NOMO-1 (cell line): Measurements from ENCODE around the gene WRNIP1.

ENCODE experiments used
- DNase-seq, 2 experiments: peaks; one replicate each; lab custom pipeline; 2025; ENCODE audit not compliant: unreplicated experiment in 2 of 2; lab: John Stamatoyannopoulos, UW

The WRNIP1 gene

DNA sequence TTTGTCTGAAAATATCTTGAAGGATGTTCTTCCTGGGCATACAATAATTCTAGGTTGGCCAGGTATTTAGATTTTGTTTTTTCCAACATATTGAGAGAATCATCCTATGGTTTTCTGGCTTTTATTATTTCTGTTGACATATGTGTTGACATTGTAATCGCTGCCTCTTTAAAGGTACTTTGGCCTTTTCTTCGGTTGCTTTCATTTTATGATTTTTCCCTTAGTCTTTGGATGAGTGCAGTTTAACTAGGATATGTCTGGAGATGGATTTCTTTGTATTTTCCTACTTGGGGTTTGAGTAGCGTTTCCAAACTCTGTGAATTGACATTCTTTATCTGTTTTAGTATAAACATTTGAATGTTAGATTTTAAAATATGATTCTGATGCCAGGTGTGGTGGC is 65.0 kb downstream of the WRNIP1 start:
- DNase-seq = no peak

DNA sequence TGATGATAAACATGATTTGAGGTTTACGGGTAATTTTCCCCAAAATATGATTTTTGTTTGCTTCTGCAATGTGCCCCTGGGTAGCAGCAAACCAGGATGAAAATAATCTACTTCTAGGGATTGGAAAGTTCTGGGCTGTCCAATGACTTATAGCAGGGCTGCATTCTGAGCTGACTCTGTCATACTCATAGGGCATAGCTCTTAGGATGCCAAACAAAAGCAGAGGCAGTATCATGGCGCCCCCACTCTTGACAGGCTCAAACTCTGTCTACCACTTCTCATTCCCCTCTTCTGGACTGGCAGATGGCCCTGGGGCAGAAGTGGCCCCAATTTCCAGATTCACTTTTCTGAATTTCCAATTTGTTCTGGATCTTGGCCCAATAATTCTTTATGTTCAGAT is 66.2 kb downstream of the WRNIP1 start:
- no peak for DNase-seq

DNA sequence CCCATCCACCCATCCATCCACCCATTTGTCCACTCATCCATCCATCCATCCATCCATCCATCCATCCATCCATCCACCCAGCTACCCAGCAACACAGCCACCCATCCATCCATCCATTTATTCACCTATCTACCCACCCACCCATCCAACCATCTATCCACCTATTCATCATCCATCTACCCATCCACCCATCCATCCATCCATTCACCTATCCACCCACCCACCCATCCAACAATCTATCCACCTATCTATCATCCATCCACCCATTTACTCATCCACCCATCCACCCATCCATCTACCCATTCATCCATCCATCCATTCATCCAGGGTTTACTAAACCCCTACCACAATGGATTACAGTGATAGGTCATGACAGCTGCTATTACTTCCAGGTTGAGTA is 69.1 kb downstream of the WRNIP1 start:
- DNase-seq = no peak
